DMS53 treated with DMSO at 0.1 percent for 48 hours (cell line): ENCODE results near the gene ITIH3.
A peak's percentile ranks its signal among the peaks of the same experiment; 100 is the strongest.
"Not testable (repeated sequence)": the region's sequence is repeated elsewhere in the genome, so short reads cannot be mapped to it uniquely, and the experiment has no call there.

Source experiments
- DNase-seq: peaks from one replicate; lab custom pipeline; 2025; ENCODE audit not compliant: unreplicated experiment; lab: John Stamatoyannopoulos, UW

ITIH3 gene

GRCh38 chr3:52794612-52795099 is at the start of gene ITIH3:
Gene ITIH3 (plus strand): TSS chr3:52794796. CDS start chr3:52794804, 8 bp downstream.
- no peak for DNase-seq

GRCh38 chr3:52752045-52752660 is 42.4 kb upstream of the ITIH3 start:
- no peak for DNase-seq

DNA sequence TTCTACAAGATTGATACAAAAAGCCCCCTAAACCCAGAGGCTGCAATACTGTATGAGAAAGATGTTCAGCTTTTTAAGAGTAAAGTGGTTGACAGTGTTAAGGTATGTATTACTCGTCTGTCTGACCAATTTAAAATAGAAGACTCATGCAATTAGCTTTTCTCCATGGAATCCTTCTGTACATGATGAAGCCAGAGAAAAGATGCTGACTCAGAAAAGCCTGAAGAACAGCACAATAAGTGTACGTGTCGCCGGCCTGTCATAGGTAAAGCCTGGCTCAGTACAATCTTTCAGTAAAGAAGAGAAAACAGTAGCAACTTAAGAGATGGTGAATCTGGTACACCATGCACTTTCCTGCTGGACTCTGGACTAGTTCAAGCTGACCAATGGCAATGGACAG is 40.2 kb upstream of the ITIH3 start:
- no peak for DNase-seq

DNA sequence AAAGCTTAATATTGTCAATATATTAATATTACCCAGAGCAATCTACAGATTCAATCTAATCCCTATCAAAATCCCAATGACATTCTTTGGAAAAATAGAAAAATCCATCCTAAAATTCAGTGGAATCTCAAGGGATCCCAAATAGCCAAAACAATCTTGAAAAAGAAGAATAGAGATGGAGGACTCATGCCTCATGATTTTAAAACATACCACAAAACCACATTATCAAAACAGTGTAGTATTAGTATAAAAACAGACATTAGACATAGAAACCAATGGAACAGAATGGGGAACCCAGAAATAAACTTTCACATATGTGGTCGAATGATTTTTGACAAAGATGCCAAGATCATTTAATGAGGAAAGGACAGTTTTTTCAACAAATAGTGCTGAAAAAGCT is 38.5 kb upstream of the ITIH3 start:
- DNase-seq, result no peak

GRCh38 chr3:52763466-52763865 is 31.1 kb upstream of the ITIH3 start:
- DNase-seq, result no peak

DNA sequence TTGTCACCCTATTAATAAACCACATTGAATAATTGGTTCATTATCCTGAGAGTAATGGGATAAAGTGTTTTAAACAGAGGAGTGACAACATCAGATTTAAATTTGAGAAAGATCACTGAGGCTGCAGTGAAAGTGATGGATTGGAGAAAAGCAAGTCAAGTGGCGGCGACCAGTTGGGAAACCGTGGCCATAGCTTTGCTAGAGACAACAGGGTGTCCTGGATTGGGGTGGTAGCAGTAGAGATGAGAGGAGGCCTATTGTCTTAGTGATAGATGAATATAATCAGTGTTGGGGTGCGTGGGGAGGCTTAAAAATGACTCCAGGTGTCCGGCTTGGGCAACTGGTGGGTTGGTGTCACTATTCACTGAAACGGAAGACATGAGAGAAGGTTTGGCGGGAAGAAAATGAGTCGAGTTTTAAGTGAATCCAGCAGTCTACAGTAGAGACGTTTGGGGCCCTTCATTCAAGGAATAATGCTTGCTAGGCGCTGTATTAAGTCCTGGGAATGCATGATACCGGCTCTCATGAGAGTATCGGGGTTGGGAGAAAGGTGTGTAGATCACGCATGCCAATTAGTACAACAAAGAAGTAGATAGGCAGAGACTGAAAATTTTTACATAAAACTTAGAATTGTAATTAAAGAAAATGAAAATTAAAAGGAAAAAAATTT is 24.7 kb upstream of the ITIH3 start:
- DNase-seq, result no peak

GRCh38 chr3:52770496-52771333 is 23.9 kb upstream of the ITIH3 start, which contains the start of gene NEK4:
Gene NEK4 (minus strand): TSS chr3:52770940. CDS start chr3:52770746, 194 bp downstream.
- peak; percentile 22 for DNase-seq

DNA sequence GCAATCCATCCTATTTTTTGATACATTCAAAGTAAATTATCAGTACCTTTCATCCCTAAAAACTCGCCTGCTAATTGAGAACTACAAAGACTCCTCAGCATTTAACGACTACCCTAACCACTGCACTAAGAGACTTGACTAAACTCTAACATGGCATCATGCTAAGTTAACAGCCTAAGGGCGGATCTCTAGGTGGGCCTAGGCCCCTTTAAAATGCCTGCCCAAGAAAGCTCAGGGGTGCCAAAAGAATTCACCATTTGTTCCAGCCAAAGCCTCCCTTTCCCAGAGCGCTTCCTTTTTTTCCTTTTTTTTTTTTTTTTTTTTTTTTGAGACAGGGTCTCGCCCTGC is 23.3 kb upstream of the ITIH3 start:
- DNase-seq, result no peak

DNA sequence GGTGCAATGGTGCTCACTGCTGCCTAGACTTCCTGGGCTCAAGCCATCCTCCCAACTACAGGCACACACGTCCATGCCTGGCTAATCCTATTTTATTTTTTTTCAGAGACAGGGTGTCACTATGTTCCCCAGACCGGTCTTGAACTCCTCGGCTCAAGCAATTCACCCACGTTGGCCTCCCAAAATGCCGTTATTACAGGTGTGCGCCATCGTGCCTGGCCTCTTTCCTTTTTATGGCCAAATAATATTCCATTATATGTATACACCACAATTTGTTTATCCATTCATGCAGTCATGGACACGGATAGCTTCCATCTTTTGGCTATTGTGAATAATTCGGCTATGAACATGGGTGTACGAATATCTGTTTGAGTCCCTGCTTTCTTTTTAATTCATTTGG is 22.9 kb upstream of the ITIH3 start:
- DNase-seq, result no peak

DNA sequence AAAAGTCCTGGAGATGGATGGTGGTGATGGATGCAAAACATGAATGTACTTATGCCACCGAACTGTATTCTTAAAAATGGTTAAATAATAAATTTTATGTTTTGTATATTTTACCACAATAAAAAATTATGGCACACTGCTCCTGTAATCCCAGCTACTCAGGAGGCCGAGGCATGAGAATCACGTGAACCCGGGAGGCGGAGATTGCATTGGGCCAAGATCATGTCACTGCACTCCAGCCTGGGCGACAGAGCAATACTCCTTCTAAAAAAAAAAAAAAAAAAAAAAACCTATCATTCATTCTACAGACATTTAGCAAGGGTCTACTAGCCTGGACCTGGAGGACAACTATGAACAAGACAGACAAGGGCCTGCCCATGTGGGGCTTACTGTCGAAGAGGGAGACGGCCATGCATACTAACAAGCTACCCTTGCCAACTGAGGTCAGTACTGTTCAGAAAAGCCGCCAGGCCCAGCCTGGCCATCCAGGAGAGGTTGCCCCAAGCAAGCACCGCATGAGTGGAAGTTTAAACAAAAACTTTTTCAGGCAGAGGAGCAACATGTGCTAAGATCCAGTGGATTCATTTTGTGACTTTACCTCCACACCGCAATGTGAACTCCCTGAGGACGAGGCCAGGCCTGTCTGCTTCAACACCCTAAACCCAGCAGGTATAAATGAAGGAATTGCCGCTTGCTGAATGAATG is 21.1 kb upstream of the ITIH3 start:
- DNase-seq, result no peak

DNA sequence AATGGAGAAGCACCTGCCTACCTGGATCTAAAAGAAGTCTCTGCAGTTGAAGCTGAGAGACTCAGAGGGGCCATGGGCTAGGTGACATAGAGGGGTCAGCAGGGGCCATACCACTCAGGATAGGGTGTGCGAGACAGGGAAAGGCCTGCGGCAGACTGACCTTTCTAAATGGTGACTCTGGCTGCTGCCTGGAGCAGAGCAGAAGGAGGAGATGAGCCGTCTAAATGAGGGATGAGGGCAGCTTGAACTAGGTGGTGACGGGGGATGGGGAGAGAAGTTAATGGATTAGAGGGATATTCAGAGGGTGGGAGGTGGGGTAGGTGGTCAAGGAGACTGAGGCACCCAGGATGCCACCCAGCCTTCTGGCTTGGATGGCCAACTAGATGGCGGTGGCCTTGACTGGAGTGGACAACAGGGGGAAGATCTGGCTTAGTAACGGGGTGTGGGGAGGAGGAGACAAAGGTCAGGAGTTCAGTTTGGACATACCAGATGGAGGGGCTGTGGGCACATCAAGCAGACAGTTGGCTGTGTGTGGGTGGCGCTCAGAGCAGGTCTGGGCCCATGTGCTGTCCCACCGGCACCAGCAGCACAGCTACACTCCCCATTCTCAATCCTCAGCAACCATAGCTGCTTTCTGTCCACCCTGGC is 20.4 kb upstream of the ITIH3 start:
- DNase-seq, result no peak

DNA sequence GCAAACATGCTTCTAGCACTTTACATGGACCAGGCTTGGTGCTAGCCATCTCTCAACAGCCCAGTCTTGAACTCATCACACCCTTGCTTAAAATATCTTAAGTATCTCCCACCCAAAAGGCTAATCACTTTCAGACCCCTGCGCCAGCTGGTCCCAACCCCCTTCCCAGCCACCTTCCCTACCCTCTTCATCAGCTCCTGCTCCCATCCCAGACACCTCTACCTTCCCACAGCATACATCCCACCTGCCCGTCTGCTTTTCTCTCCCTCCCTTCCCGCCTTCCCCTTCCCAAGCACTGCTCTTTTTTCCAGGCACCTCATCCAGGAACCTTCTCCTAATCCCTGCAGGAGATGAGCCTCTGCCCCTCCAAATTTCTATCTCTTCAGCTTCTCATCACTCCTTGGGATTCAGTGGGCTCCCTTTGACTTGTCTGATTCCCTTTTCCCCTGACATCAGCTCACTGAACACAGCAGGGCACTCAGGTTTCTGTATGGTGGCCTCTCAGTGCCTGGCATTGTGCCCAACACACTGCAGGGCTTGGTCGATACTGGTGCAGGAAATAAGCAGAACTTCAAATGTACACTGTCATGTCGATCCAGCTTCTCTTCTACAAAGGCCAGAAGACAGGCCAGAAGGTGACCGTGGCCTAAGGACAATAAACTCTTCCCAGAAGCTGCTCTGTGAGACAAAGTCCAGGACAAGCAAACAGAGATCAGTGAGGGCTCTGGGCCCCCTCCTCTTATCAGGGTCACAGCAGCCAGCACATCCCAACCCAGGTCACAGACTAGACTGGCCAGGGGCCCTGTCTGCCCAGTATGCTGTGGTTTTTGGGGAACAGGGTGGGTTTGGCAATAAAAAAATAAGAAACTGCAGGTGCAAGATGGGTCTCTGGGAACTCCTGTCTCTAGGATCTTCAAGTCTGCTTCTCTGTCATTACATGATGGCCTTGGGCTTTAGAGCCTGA is 19.4 kb upstream of the ITIH3 start:
- no peak for DNase-seq

DNA sequence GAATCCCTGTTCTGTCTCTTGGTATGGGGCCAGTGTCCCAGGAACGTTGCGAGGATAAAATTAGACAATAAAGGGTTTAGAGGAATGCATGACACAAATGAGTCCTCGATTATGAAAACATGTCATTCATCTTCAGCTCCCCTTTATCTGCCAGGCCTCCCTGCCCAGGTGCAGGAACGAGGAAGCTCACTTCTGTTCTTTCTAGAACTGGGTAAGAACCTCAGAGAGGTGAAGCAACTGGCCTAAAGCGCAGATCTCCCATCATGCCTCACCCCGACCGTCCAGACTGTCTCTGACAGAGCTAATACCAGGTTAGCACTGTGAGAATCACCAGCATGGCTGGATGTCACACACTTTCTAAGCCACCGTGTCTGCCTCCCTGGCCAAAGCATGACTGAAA is 18.7 kb upstream of the ITIH3 start:
- DNase-seq, result no peak

- not testable (repeated sequence) for DNase-seq
These were observed 18.1 kb upstream of the ITIH3 start for GRCh38 chr3:52776486-52776885.

GRCh38 chr3:52777127-52777958 is 17.3 kb upstream of the ITIH3 start, which contains the start of gene ITIH1:
Gene ITIH1 (plus strand): TSS chr3:52777599. CDS start chr3:52777616, 17 bp downstream.
- no peak for DNase-seq

DNA sequence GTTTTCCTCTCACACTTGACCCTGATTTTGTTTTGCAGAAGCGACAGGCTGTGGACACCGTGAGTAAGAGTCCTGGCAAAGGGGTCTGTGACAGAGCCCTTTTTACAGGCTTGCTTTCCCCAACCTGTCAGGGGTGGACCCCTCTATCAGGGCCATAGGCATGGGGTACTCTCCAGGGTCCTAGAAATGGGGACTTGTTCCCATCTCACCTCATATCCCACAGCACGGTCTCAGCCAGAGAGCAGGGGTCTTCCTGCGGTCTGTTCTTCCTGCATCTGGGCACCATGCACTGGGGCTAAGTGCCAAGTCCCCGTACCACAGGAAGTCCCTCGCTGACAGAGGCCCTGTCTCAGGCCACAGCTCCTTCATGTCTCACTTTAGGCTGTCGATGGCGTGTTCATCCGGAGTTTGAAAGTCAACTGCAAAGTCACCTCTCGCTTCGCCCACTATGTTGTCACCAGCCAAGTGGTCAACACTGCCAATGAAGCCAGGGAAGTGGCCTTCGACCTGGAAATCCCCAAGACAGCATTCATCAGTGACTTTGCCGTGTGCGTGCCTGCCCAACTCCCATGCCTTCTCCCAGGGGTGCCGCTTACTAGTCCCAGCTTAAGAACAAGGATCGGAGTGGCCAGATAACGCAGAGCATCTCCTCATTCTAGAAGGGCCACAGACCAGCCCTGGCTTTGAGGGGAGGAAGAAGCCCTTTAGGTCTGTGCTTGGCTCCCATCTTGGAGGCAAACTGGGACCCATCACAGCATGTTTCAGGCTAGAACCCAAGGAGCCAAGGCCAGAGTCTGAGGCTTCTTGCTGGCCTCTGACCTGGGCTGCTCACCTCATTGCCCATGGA is 16.4 kb upstream of the ITIH3 start:
- DNase-seq, result no peak

- DNase-seq, result no peak
These were observed 15.4 kb upstream of the ITIH3 start for GRCh38 chr3:52779011-52779836.
